ENCODE measurements around the gene CCDC12. TPM values are rescaled to one million over a fixed set of nuclear protein-coding genes. Genes with fewer than 3 reads are reported as not detected.
A peak's percentile ranks its signal among the peaks of the same experiment; 100 is the strongest.

The CCDC12 gene
- total and polyA plus RNA-seq, 4 donors, result 34.2 to 129 (median 70.0) TPM

DNA sequence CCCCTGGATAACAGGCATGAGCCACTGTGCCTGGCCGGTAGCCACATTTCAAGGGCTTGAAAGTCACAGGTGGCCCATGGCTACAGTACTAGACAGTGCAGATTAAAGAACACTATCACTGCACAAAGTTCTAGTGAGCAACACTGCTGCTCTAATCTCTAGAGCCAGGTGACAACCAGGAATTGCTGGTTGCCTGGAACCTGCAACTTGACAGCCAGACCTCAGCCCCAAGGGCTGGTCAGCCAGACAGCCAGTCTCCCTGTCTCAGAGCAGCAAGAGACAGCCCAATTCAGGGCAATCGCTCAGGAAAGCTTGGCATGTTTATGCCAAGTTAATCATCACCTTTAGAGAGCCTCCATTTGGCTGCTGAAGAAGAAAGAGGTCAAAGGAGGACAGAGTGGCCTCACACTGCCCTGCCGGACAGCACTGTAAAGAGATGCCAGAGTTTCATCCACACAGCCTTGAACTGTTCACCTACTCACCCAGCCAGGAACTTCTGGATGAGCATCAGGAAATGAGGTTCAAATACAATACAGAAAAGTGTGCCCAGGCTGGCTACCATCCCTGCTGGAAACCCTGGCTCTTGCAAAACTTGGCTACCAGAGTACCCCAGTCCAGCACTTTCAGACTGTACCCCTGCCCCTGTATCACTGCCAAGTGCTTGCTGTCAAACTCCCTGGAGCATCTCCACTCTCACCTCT is 6.0 kb downstream of the CCDC12 start:
- DNase-seq, result no peak
- Histone ChIP-seq H3K9ac (ENCODE audit: insufficient read depth in 1 of 2, low read length in 2 of 2) (peak overlapping the region in 1 of 2 donors; percentile 7), H3K4me1 (ENCODE audit: control insufficient read depth in 5 of 5, insufficient read depth in 5 of 5, low read length in 5 of 5) (peaks cover 4 to 50% (median 32%) of the 10 kb centered on the region in 5 donors), H3K9me3 (ENCODE audit: control insufficient read depth in 4 of 4, insufficient read depth in 3 of 4, low read length in 3 of 4) (no peaks in the 10 kb centered on the region), H3K36me3 (ENCODE audit: control insufficient read depth in 4 of 4, insufficient read depth in 4 of 4, low read length in 4 of 4) (peaks cover 0 to 5% (median 1%) of the 10 kb centered on the region in 4 donors), H3K27ac (ENCODE audit: low read depth in 1 of 2, low read length in 1 of 2) (peak overlapping the region; percentile 51 to 83), H3K27me3 (ENCODE audit: control insufficient read depth in 3 of 3, insufficient read depth in 3 of 3, low read length in 2 of 3) (no peaks in the 10 kb centered on the region), H3K4me3 (no peak overlapping the region)
- WGBS, 2 donors, result 32 to 68% methylated on average over 3 of the region's 3 CpGs
- peak; percentile 39 for ATAC-seq (ENCODE audit: insufficient read depth, low FRiP score)
- TF ChIP-seq, protein P1, sequence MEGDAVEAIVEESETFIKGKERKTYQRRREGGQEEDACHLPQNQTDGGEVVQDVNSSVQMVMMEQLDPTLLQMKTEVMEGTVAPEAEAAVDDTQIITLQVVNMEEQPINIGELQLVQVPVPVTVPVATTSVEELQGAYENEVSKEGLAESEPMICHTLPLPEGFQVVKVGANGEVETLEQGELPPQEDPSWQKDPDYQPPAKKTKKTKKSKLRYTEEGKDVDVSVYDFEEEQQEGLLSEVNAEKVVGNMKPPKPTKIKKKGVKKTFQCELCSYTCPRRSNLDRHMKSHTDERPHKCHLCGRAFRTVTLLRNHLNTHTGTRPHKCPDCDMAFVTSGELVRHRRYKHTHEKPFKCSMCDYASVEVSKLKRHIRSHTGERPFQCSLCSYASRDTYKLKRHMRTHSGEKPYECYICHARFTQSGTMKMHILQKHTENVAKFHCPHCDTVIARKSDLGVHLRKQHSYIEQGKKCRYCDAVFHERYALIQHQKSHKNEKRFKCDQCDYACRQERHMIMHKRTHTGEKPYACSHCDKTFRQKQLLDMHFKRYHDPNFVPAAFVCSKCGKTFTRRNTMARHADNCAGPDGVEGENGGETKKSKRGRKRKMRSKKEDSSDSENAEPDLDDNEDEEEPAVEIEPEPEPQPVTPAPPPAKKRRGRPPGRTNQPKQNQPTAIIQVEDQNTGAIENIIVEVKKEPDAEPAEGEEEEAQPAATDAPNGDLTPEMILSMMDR (IDR thresholded peaks at IDR 0.05; ENCODE audit: control extremely low read depth, extremely low read depth), result no peak

DNA sequence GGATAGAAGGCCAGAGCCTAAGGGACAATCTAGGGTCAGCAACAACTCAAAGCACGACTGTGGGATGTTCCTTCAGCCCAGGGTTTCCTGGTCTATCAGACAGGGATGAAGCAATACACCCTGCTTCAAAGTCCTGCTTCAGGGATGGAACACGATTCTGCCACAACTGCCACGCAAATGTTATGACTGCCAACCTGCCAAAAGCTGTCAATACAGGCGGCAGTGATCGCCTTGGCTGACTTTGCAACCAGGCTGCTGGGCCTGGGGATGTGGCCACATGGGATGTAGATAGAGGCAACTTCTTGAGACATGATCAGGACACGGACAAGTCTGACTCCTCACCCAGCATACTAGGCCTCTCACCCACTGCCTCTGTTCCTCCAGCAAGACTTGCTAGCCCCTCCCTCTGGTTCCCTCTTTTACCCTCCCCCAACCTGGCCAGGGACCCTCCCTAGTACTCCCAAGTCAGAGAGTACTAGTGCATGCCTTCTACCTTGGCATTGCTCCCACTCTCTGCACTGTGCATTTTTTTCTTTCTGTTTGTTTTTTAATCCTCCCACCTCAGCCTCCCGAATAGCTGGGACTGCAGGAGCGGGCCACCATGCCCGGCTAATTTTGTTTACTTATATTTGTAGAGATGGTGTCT is 7.6 kb downstream of the CCDC12 start:
- TF ChIP-seq, protein P1 (IDR thresholded peaks at IDR 0.05; ENCODE audit: control extremely low read depth, extremely low read depth), result no peak
- ATAC-seq (ENCODE audit: insufficient read depth, low FRiP score), result no peak
- 48 to 49% methylated on average over 9 of the region's 9 CpGs for WGBS, 2 donors

GRCh38 chr3:46966811-46967210 is 9.7 kb downstream of the CCDC12 start:
- peak overlapping the region in 1 of 2 donors; percentile 32 for H3K9ac ChIP-seq (ENCODE audit: insufficient read depth in 1 of 2, low read length in 2 of 2)
- no peaks in the 10 kb centered on the region for H3K27me3 ChIP-seq (ENCODE audit: control insufficient read depth in 3 of 3, insufficient read depth in 3 of 3, low read length in 2 of 3)
- no peaks in the 10 kb centered on the region for H3K9me3 ChIP-seq (ENCODE audit: control insufficient read depth in 4 of 4, insufficient read depth in 3 of 4, low read length in 3 of 4)
- DNase-seq (no peak), ATAC-seq (ENCODE audit: insufficient read depth, low FRiP score) (no peak)
- H3K4me1 ChIP-seq (ENCODE audit: control insufficient read depth in 5 of 5, insufficient read depth in 5 of 5, low read length in 5 of 5), result peaks cover 11 to 45% (median 31%) of the 10 kb centered on the region in 5 donors
- H3K27ac ChIP-seq (ENCODE audit: low read depth in 1 of 2, low read length in 1 of 2), result peak overlapping the region; percentile 7 to 26
- peaks cover 0 to 7% (median 5%) of the 10 kb centered on the region in 4 donors for H3K36me3 ChIP-seq (ENCODE audit: control insufficient read depth in 4 of 4, insufficient read depth in 4 of 4, low read length in 4 of 4)
- no peak overlapping the region for H3K4me3 ChIP-seq
- TF ChIP-seq, protein P1 (IDR thresholded peaks at IDR 0.05; ENCODE audit: control extremely low read depth, extremely low read depth), result no peak
- WGBS, 2 donors, result 75 to 78% methylated on average over 5 of the region's 5 CpGs

More for the DNA sequence above, 7.6 kb downstream of the CCDC12 start:
- H3K9me3 ChIP-seq (ENCODE audit: control insufficient read depth in 4 of 4, insufficient read depth in 3 of 4, low read length in 3 of 4), result no peaks in the 10 kb centered on the region
- H3K9ac ChIP-seq (ENCODE audit: insufficient read depth in 1 of 2, low read length in 2 of 2), result no peak overlapping the region
- peaks cover 0 to 5% (median 4%) of the 10 kb centered on the region in 4 donors for H3K36me3 ChIP-seq (ENCODE audit: control insufficient read depth in 4 of 4, insufficient read depth in 4 of 4, low read length in 4 of 4)
- no peak overlapping the region for H3K4me3 ChIP-seq
- H3K27me3 ChIP-seq (ENCODE audit: control insufficient read depth in 3 of 3, insufficient read depth in 3 of 3, low read length in 2 of 3), result no peaks in the 10 kb centered on the region
- peak overlapping the region in 1 of 2 donors; percentile 61 for H3K27ac ChIP-seq (ENCODE audit: low read depth in 1 of 2, low read length in 1 of 2)
- no peak for DNase-seq
- peaks cover 8 to 47% (median 31%) of the 10 kb centered on the region in 5 donors for H3K4me1 ChIP-seq (ENCODE audit: control insufficient read depth in 5 of 5, insufficient read depth in 5 of 5, low read length in 5 of 5)
